ENCODE measurements around the gene ROBO1.

ROBO1 gene

DNA sequence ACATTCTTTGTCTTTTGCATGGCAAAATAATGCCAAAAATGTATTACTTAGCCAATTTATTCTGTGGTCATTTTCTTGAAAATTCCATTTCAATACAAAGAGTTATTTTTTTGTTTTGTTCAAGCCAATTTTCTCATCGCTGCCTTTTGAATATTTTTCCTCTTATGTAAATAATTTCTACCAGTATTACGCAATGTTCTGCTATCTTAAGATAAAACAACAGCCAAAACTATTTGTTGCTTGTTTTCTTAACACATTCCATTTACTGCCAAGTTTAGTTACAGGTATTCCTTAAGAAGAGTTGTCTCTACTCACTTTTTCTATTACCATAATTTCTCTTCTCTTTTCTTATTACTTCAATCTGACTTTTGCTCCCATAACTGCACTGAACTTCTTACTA is 163.1 kb downstream of the ROBO1 start:
- no peak overlapping the region for H3K27ac ChIP-seq
- TF ChIP-seq ZFX (IDR thresholded peaks at IDR 0.05; ENCODE audit: borderline replicate concordance), result no peak
- TF ChIP-seq, protein P1, sequence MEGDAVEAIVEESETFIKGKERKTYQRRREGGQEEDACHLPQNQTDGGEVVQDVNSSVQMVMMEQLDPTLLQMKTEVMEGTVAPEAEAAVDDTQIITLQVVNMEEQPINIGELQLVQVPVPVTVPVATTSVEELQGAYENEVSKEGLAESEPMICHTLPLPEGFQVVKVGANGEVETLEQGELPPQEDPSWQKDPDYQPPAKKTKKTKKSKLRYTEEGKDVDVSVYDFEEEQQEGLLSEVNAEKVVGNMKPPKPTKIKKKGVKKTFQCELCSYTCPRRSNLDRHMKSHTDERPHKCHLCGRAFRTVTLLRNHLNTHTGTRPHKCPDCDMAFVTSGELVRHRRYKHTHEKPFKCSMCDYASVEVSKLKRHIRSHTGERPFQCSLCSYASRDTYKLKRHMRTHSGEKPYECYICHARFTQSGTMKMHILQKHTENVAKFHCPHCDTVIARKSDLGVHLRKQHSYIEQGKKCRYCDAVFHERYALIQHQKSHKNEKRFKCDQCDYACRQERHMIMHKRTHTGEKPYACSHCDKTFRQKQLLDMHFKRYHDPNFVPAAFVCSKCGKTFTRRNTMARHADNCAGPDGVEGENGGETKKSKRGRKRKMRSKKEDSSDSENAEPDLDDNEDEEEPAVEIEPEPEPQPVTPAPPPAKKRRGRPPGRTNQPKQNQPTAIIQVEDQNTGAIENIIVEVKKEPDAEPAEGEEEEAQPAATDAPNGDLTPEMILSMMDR (IDR thresholded peaks at IDR 0.05), result no peak

- no peak overlapping the region for H3K27ac ChIP-seq
- TF ChIP-seq, protein P1 (IDR thresholded peaks at IDR 0.05), result no peak
- TF ChIP-seq ZFX (IDR thresholded peaks at IDR 0.05; ENCODE audit: borderline replicate concordance), result no peak
Observed at GRCh38 chr3:79602385-79602784, 165.4 kb downstream of the ROBO1 start.

DNA sequence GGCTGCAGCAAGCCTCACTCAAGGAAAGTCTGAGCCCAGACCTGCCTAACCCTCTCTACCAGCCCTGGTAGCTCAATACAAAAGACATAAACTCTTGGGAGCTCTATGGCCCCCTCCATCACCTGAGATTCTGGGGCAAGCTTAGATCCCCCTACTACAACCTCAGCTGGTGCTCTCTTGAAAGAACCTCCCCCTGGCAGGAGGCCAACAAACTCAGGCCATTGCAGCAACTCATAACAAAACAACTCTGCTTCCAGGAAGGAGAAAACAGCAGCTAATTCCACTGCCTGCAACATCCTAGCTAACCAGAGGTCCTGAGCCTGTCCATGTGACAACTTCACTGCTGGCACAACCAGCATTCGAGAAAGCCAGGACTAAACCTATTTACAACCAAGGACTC is 169.2 kb downstream of the ROBO1 start:
- TF ChIP-seq ZFX (IDR thresholded peaks at IDR 0.05; ENCODE audit: borderline replicate concordance), result no peak
- TF ChIP-seq, protein P1 (IDR thresholded peaks at IDR 0.05), result no peak
- H3K27ac ChIP-seq, result no peak overlapping the region

DNA sequence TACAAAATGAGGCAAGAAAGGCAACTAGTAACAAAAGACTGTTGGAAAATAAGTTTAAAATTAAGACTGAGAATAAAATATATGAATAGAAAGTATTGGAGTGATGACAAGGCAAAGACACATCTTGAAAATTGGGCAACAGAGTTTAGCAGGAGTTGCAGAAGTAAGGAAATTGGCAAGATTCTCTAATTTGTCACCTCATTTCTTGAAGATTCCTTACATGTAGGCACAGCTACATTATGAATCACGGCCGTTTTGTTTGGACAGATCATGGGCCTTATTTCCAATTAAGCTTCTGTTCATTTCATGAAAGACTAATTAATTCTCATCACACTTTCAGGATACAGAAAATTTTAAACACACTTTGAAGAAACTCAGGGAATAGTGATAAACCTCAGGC is 170.1 kb downstream of the ROBO1 start:
- H3K27ac ChIP-seq, result no peak overlapping the region
- TF ChIP-seq ZFX (IDR thresholded peaks at IDR 0.05; ENCODE audit: borderline replicate concordance), result no peak
- TF ChIP-seq, protein P1 (IDR thresholded peaks at IDR 0.05), result no peak

DNA sequence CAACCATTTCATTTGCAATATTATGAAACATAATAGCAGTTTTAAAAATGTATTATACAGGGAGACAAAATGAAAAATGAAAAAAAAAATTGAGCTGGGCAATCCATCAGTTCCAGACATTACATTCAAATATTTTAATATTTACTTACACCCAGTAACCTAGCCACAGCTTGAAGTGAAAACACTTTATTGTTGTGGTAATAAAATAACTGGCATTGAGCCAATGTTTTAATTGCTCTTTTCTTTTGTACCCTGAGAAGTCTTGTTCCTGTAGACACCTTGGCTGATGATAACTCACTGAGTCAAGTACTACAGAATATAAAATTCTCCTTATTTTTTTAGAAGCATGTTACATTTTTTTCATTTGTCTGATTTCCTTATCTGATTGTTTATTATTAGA is 180.6 kb downstream of the ROBO1 start:
- TF ChIP-seq, protein P1 (IDR thresholded peaks at IDR 0.05), result no peak
- no peak overlapping the region for H3K27ac ChIP-seq

DNA sequence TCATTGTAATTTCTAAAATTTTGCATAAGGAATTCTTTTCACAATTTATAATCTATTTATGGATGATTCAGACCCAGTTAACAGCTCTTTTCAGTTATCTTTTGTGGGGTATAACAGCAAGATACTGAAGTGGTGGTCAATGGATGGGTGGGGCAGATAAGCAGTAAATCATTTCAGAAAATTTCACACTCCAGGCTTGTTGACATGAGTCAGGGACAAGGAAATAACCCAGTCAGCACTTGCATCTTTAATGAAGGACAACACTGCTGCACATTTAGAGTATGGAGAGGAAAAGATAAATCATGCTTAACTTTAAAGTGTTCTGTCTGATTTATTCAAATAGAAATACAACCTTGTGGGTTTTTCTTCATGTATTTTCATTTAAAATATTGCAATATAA is 181.6 kb downstream of the ROBO1 start:
- TF ChIP-seq, protein P1 (IDR thresholded peaks at IDR 0.05), result no peak
- TF ChIP-seq ZFX (IDR thresholded peaks at IDR 0.05; ENCODE audit: borderline replicate concordance), result no peak
- no peak overlapping the region for H3K27ac ChIP-seq

GRCh38 chr3:79572930-79573329 is 194.9 kb downstream of the ROBO1 start:
- TF ChIP-seq, protein P1 (IDR thresholded peaks at IDR 0.05), result no peak
- TF ChIP-seq ZFX (IDR thresholded peaks at IDR 0.05; ENCODE audit: borderline replicate concordance), result no peak
- H3K27ac ChIP-seq, result no peak overlapping the region
